ENCODE results near the gene TAGLN3. TPM values are rescaled to one million over a fixed set of nuclear protein-coding genes. Genes with fewer than 3 reads are reported as not detected.
A peak's percentile ranks its signal among the peaks of the same experiment; 100 is the strongest.

Gene TAGLN3
- total RNA-seq, 4 donors from 2014 or later, result not detected

- Histone ChIP-seq H3K27ac (peak overlapping the region in 3 of 4 donors; percentile 1 to 22 (median 10)), H3K4me1 (peaks cover 12 to 14% of the 10 kb centered on the region in 2 donors), H3K27me3 (no peaks in the 10 kb centered on the region), H3K4me3 (no peak overlapping the region), H3K36me3 (no peaks in the 10 kb centered on the region), H3K9me3 (no peaks in the 10 kb centered on the region)
- intact Hi-C loops (cut with DNase I; ENCODE audit: low total_unique reads), result no loop called here
- no peak for TF ChIP-seq CTCF (IDR thresholded peaks at IDR 0.05 in 4 of 5, conservative IDR thresholded peaks at IDR 0.05 in 1 of 5)
- TF ChIP-seq POLR2A (IDR thresholded peaks at IDR 0.05), result no peak
- in situ Hi-C loops (cut with MboI; ENCODE audit: low sequenced_read_pairs in 4 of 4), result loop anchor here in 3 of 4 donors (5.0 to 10.0 kb wide), 2 partner anchors 107 to 254 kb away; no protein-coding TSS in a partner anchor
- peak in 1 of 2 donors; percentile 15 for DNase-seq
- peak in 1 of 2 donors; percentile 52 for ATAC-seq
Observed at GRCh38 chr3:111971533-111972130, 27.1 kb upstream of the TAGLN3 start.

- no peak overlapping the region for H3K4me3 ChIP-seq
- H3K4me1 ChIP-seq, result peaks cover 12% of the 10 kb centered on the region in 2 donors
- intact Hi-C loops (cut with DNase I; ENCODE audit: low total_unique reads) (no loop called here), in situ Hi-C loops (cut with MboI; ENCODE audit: low sequenced_read_pairs in 4 of 4) (loop anchor here in 3 of 4 donors (5.0 to 10.0 kb wide), 2 partner anchors 108 to 256 kb away; no protein-coding TSS in a partner anchor)
- H3K36me3 ChIP-seq, result no peaks in the 10 kb centered on the region
- no peak overlapping the region for H3K27ac ChIP-seq
- H3K9me3 ChIP-seq, result no peaks in the 10 kb centered on the region
- TF ChIP-seq POLR2A (IDR thresholded peaks at IDR 0.05) (no peak), CTCF (IDR thresholded peaks at IDR 0.05 in 4 of 5, conservative IDR thresholded peaks at IDR 0.05 in 1 of 5) (no peak)
- ATAC-seq (no peak), DNase-seq (no peak)
- H3K27me3 ChIP-seq, result no peaks in the 10 kb centered on the region
Observed at GRCh38 chr3:111972891-111973290, 25.8 kb upstream of the TAGLN3 start.

GRCh38 chr3:111975131-111975530, 23.6 kb upstream of the TAGLN3 start:
- Histone ChIP-seq H3K36me3 (no peaks in the 10 kb centered on the region), H3K27me3 (no peaks in the 10 kb centered on the region), H3K27ac (no peak overlapping the region), H3K9me3 (no peaks in the 10 kb centered on the region), H3K4me3 (no peak overlapping the region), H3K4me1 (peaks cover 20 to 24% of the 10 kb centered on the region in 2 donors)
- no peak for TF ChIP-seq CTCF (IDR thresholded peaks at IDR 0.05 in 4 of 5, conservative IDR thresholded peaks at IDR 0.05 in 1 of 5)
- no peak for TF ChIP-seq POLR2A (IDR thresholded peaks at IDR 0.05)
- intact Hi-C loops (cut with DNase I; ENCODE audit: low total_unique reads), result no loop called here
- DNase-seq, result no peak
- ATAC-seq, result no peak
- in situ Hi-C loops (cut with MboI; ENCODE audit: low sequenced_read_pairs in 4 of 4), result loop anchor here in 1 of 4 donors (10.0 kb wide), 1 partner anchor 110 kb away; no protein-coding TSS in a partner anchor

GRCh38 chr3:111976254-111976653, 22.5 kb upstream of the TAGLN3 start:
- TF ChIP-seq CTCF (IDR thresholded peaks at IDR 0.05 in 4 of 5, conservative IDR thresholded peaks at IDR 0.05 in 1 of 5) (no peak), POLR2A (IDR thresholded peaks at IDR 0.05) (no peak)
- Histone ChIP-seq H3K27me3 (no peaks in the 10 kb centered on the region), H3K36me3 (no peaks in the 10 kb centered on the region), H3K27ac (no peak overlapping the region), H3K4me1 (peaks cover 16 to 17% of the 10 kb centered on the region in 2 donors), H3K9me3 (no peaks in the 10 kb centered on the region), H3K4me3 (no peak overlapping the region)
- in situ Hi-C loops (cut with MboI; ENCODE audit: low sequenced_read_pairs in 4 of 4), result loop anchor here in 1 of 4 donors (10.0 kb wide), 1 partner anchor 111 kb away; no protein-coding TSS in a partner anchor
- ATAC-seq (no peak), DNase-seq (no peak)
- intact Hi-C loops (cut with DNase I; ENCODE audit: low total_unique reads), result no loop called here

All from gastrocnemius medialis (tissue), 4 donors.